ENCODE data around the gene ARHGEF37.

DNA sequence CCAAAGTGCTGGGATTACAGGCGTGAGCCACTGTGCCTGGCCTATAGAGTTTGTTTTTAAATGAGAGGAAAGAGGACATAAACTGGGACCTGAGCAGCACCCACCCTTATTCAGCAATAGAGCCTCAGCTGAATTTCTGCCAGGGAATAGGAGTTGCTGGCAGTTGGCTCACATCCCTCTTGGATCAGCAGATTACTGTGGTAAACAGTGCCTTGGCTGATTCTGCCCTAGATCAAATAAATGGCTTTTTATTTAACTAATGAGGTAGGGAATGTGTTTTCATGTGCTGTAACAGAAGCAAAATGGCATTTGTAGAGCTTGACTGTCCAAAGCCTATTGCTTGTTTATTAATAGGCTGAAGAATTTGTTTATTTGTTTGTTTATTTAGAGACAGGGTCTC, 2.1 kb downstream of the ARHGEF37 start:
- TF ChIP-seq TAF1 (IDR thresholded peaks at IDR 0.05; ENCODE audit: low read depth) (no peak), EP300 (IDR thresholded peaks at IDR 0.05; ENCODE audit: borderline replicate concordance) (no peak)

All from Ishikawa (cell line).